GM23338 (cell line): ENCODE results near the gene SIRT3. TPM values are rescaled to one million over a fixed set of nuclear protein-coding genes. Genes with fewer than 3 reads are reported as not detected.
"Not testable (repeated sequence)": the region's sequence is repeated elsewhere in the genome, so short reads cannot be mapped to it uniquely, and the experiment has no call there.

Experiments
- ATAC-seq: fragments of 200-7000 bp; cut with Tn5 transposase; 3 replicates; pipeline ENCODE4 v1.9.1; 2020
- DNase-seq: peaks from one replicate; pipeline ENCODE4 v3.0.0-alpha.2; 2015; ENCODE audit warnings: low spot score
- H2AFZ ChIP-seq: fragments of 200-600 bp; sonication (generic); 2 replicates; pipeline ENCODE4 v1.8.0; 2016; ENCODE audit warnings: antibody characterized with exemption, mild to moderate bottlenecking, moderate library complexity
- H3F3A ChIP-seq: fragments of 200-600 bp; sonication (generic); replicated peaks from 2 replicates; pipeline ENCODE4 v1.8.0; 2017; ENCODE audit warnings: antibody characterized with exemption, mixed run types, low read depth
- H3K27ac ChIP-seq: fragments of 200-600 bp; sonication (generic); 2 replicates; pipeline ENCODE4 v1.6.1; 2016; ENCODE audit warnings: low read depth
- H3K27me3 ChIP-seq: fragments of 200-600 bp; sonication (generic); 2 replicates; pipeline ENCODE4 v1.8.0; 2016; ENCODE audit warnings: mild to moderate bottlenecking, mixed run types, moderate library complexity; ENCODE audit not compliant: insufficient read depth
- H3K36me3 ChIP-seq: fragments of 200-600 bp; sonication (generic); 2 replicates; pipeline ENCODE4 v1.8.0; 2016; ENCODE audit warnings: mild to moderate bottlenecking; ENCODE audit not compliant: insufficient read depth
- H3K4me1 ChIP-seq: fragments of 200-600 bp; sonication (generic); 2 replicates; pipeline ENCODE4 v1.8.0; 2016; ENCODE audit warnings: mild to moderate bottlenecking, moderate library complexity; ENCODE audit not compliant: insufficient read depth
- H3K4me2 ChIP-seq: fragments of 200-600 bp; sonication (generic); 2 replicates; pipeline ENCODE4 v1.7.1; 2017; ENCODE audit warnings: mixed run types
- H3K4me3 ChIP-seq: fragments of 200-600 bp; sonication (generic); 2 replicates; pipeline ENCODE4 v1.6.1; 2016; ENCODE audit warnings: mixed run types
- H3K79me2 ChIP-seq: fragments of 200-600 bp; sonication (generic); replicated peaks from 2 replicates; pipeline ENCODE4 v1.8.0; 2017; ENCODE audit warnings: mild to moderate bottlenecking; ENCODE audit not compliant: insufficient read depth
- H3K9me2 ChIP-seq: fragments of 200-600 bp; sonication (generic); 2 replicates; pipeline ENCODE4 v1.8.0; 2017; ENCODE audit not compliant: insufficient read depth
- H4K20me1 ChIP-seq: fragments of 200-600 bp; sonication (generic); replicated peaks from 2 replicates; pipeline ENCODE4 v1.8.0; 2017; ENCODE audit warnings: mild to moderate bottlenecking; ENCODE audit not compliant: insufficient read depth
- H3K27ac Mint-ChIP-seq: 2 replicates; pipeline ENCODE4 v1.8.0; 2020; ENCODE audit warnings: inconsistent platforms, mild to moderate bottlenecking, moderate library complexity, mixed read lengths
- H3K27me3 Mint-ChIP-seq: 3 replicates; pipeline ENCODE4 v1.8.0; 2022; ENCODE audit warnings: low read depth, mild to moderate bottlenecking, moderate library complexity, mixed read lengths, inconsistent platforms; ENCODE audit not compliant: insufficient read depth, poor library complexity
- H3K36me3 Mint-ChIP-seq: 3 replicates; pipeline ENCODE4 v1.8.0; 2021; ENCODE audit warnings: low read depth, mild to moderate bottlenecking, inconsistent platforms, moderate library complexity, mixed read lengths
- H3K4me1 Mint-ChIP-seq: 3 replicates; pipeline ENCODE4 v1.8.0; 2020; ENCODE audit warnings: mild to moderate bottlenecking, inconsistent platforms, mixed read lengths
- H3K4me3 Mint-ChIP-seq: 3 replicates; pipeline ENCODE4 v1.8.0; 2021; ENCODE audit warnings: moderate library complexity, mild to moderate bottlenecking, inconsistent platforms, mixed read lengths
- H3K9me3 Mint-ChIP-seq: 3 replicates; pipeline ENCODE4 v1.8.0; 2020; ENCODE audit warnings: moderate library complexity, mild to moderate bottlenecking, inconsistent platforms, mixed read lengths
- EZH2phosphoT487 ChIP-seq: fragments of 200-600 bp; sonication (generic); IDR thresholded peaks from one replicate; pipeline ENCODE4 v1.8.1; 2018; ENCODE audit warnings: antibody characterized with exemption; ENCODE audit not compliant: unreplicated experiment
- NANOG ChIP-seq: IDR thresholded peaks from 2 replicates; pipeline ENCODE4 v1.6.1; 2016; ENCODE audit warnings: antibody characterized with exemption, borderline replicate concordance
- POLR2AphosphoS5 ChIP-seq: IDR thresholded peaks from 2 replicates; pipeline ENCODE4 v1.6.1; 2016; ENCODE audit warnings: antibody characterized with exemption, low read depth
- polyA plus RNA-seq: library from polyadenylated mRNA; unstranded; fragments of >200 nt; fragmentation: Nextera tagmentation; extraction: Ambion mirVana; gene quantifications from 2 replicates; pipeline ENCODE4 v1.2.1, GENCODE V29; 2016
- total RNA-seq: library from RNA; depleted of rRNA; stranded (reverse); fragments of >200 nt; shearing (Covaris generic); gene quantifications from 2 replicates; pipeline ENCODE4 v1.2.3, GENCODE V29; 2014
- TF ChIP-seq, protein P1 (sequence below): fragments of 250-450 bp; sonication (Bioruptor Pico); IDR thresholded peaks from 2 replicates; pipeline ENCODE4 v1.5.0; 2020; ENCODE audit warnings: mild to moderate bottlenecking, moderate library complexity
- TF ChIP-seq, protein P2 (sequence below), 2 experiments: fragments of 200-600 bp in 1 of 2; sonication (generic) in 1 of 2; conservative IDR thresholded peaks; 2 replicates each; pipeline versions ENCODE4 v1.5.1 to v1.6.1; 2016 to 2017; ENCODE audit warnings: antibody characterized with exemption in 2 of 2, low read depth in 2 of 2, mild to moderate bottlenecking in 2 of 2, moderate library complexity in 1 of 2
- TF ChIP-seq, protein P3 (sequence below): IDR thresholded peaks from 2 replicates; pipeline ENCODE4 v1.6.1; 2016; ENCODE audit warnings: antibody characterized with exemption

SIRT3 gene
- total and polyA plus RNA-seq, 2 experiments from 2014 or later, result 7.0 to 11.4 TPM

DNA sequence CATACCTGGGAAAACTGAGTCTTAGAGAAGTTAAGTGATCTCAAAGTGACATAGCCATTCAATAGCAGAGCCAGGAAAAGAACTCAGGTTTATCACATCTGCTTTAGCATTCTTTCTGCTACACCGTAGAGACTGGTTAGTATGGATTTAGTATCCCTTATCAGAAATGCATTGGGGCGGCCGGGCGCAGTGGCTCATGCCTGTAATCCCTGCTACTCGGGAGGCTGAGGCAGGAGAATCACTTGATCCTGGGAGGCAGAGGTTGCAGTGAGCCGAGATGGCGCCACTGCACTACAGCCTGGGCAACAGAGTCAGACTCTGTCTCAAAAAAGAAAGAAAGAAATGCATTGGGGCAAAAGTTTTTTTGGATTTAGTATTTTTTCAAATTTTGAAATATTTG is 2.2 kb upstream of the SIRT3 start:
- not testable (repeated sequence) for DNase-seq, H3K4me1 Mint-ChIP-seq, H3K9me2 ChIP-seq, ATAC-seq, H3K27me3 Mint-ChIP-seq, H2AFZ ChIP-seq, H3K27ac Mint-ChIP-seq, H3K27me3 ChIP-seq, H3K9me3 Mint-ChIP-seq, H3K27ac ChIP-seq
- peaks cover 11% of the 10 kb centered on the region; the same call in 1 of the 2 replicates for H3F3A ChIP-seq
- peak overlapping the region; percentile 100; the same call in 1 of the 2 replicates for H3K4me2 ChIP-seq
- Mint-ChIP-seq H3K4me3 (peak overlapping the region; percentile 93; the same call in 1 of the 3 replicates), H3K36me3 (peaks cover 21% of the 10 kb centered on the region)
- peak overlapping the region; percentile 99 for H3K4me3 ChIP-seq
- peaks cover 12% of the 10 kb centered on the region for H3K36me3 ChIP-seq
- peaks cover 10% of the 10 kb centered on the region for H3K4me1 ChIP-seq
- peaks cover 19% of the 10 kb centered on the region for H4K20me1 ChIP-seq
- H3K79me2 ChIP-seq, result peaks cover 26% of the 10 kb centered on the region

DNA sequence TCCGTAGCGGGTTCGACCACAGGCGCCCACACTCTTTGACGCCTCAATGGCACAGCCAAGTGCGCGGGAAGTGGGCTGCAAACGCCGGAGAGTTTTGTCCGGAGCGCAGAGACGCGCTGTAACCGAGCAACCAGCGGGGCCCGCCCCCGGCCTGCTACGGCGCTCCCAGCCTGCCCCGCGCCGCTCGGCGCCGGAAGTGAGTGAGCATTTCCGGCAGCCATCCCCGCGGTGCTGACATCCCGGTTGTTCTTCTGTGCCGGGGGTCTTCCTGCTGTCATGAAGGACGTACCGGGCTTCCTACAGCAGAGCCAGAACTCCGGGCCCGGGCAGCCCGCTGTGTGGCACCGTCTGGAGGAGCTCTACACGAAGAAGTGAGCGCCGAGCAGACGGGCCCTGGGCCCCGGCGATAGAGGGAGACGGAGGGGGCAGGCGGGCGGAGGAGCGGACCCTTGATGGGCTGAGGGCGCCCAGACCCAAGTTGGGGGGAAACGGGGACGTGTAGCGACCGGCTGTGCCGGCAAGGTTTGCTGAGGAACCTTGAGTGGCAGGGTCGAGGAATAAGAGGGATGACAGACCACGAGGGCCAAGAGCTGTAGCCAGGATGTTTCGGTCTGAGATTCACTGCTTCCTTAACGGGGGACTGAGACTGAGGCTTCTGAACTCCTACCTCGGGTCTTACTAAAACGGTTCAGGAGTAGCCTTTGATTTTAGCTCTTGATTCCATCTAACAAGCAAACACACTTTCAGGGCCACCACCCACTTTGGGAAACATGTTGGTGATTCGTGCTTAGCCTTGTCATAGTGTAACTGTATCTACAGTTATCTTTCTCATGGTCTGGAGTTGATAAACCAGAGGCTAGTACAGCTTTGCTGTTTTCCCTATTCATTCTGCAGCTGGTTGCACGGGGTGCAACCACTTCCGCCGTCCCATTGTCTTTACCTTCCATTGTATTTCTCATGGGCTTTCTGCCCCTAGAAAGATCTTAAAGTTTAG is 929 bp upstream of the SIRT3 start, which contains the start of gene PSMD13:
Gene PSMD13, plus strand, starts transcription at position 203 of the 994 bp plus-strand sequence. Its CDS starts 74 bp downstream, at position 277.
- H3K79me2 ChIP-seq, result peaks cover 26% of the 10 kb centered on the region
- Mint-ChIP-seq H3K4me3 (peak within 1 kb of the TSS; percentile 93), H3K36me3 (peaks cover 15% of the 10 kb centered on the region), H3K9me3 (no peaks in the 10 kb centered on the region), H3K27me3 (peaks cover 5% of the 10 kb centered on the region), H3K27ac (peak within 1 kb of the TSS; percentile 96), H3K4me1 (0 out of 3 replicates have a peak, but pooled peaks cover 4% of the 10 kb centered on the region)
- H3K36me3 ChIP-seq, result peaks cover 8% of the 10 kb centered on the region
- H3K27ac ChIP-seq, result peak within 1 kb of the TSS; percentile 91; the same call in 1 of the 2 replicates
- peak within 1 kb of the TSS; percentile 99 for H3K4me3 ChIP-seq
- no peaks in the 10 kb centered on the region for H3K27me3 ChIP-seq
- H3K4me2 ChIP-seq, result peak within 1 kb of the TSS; percentile 100
- H2AFZ ChIP-seq, result peak within 1 kb of the TSS; percentile 99
- TF ChIP-seq, protein P1, sequence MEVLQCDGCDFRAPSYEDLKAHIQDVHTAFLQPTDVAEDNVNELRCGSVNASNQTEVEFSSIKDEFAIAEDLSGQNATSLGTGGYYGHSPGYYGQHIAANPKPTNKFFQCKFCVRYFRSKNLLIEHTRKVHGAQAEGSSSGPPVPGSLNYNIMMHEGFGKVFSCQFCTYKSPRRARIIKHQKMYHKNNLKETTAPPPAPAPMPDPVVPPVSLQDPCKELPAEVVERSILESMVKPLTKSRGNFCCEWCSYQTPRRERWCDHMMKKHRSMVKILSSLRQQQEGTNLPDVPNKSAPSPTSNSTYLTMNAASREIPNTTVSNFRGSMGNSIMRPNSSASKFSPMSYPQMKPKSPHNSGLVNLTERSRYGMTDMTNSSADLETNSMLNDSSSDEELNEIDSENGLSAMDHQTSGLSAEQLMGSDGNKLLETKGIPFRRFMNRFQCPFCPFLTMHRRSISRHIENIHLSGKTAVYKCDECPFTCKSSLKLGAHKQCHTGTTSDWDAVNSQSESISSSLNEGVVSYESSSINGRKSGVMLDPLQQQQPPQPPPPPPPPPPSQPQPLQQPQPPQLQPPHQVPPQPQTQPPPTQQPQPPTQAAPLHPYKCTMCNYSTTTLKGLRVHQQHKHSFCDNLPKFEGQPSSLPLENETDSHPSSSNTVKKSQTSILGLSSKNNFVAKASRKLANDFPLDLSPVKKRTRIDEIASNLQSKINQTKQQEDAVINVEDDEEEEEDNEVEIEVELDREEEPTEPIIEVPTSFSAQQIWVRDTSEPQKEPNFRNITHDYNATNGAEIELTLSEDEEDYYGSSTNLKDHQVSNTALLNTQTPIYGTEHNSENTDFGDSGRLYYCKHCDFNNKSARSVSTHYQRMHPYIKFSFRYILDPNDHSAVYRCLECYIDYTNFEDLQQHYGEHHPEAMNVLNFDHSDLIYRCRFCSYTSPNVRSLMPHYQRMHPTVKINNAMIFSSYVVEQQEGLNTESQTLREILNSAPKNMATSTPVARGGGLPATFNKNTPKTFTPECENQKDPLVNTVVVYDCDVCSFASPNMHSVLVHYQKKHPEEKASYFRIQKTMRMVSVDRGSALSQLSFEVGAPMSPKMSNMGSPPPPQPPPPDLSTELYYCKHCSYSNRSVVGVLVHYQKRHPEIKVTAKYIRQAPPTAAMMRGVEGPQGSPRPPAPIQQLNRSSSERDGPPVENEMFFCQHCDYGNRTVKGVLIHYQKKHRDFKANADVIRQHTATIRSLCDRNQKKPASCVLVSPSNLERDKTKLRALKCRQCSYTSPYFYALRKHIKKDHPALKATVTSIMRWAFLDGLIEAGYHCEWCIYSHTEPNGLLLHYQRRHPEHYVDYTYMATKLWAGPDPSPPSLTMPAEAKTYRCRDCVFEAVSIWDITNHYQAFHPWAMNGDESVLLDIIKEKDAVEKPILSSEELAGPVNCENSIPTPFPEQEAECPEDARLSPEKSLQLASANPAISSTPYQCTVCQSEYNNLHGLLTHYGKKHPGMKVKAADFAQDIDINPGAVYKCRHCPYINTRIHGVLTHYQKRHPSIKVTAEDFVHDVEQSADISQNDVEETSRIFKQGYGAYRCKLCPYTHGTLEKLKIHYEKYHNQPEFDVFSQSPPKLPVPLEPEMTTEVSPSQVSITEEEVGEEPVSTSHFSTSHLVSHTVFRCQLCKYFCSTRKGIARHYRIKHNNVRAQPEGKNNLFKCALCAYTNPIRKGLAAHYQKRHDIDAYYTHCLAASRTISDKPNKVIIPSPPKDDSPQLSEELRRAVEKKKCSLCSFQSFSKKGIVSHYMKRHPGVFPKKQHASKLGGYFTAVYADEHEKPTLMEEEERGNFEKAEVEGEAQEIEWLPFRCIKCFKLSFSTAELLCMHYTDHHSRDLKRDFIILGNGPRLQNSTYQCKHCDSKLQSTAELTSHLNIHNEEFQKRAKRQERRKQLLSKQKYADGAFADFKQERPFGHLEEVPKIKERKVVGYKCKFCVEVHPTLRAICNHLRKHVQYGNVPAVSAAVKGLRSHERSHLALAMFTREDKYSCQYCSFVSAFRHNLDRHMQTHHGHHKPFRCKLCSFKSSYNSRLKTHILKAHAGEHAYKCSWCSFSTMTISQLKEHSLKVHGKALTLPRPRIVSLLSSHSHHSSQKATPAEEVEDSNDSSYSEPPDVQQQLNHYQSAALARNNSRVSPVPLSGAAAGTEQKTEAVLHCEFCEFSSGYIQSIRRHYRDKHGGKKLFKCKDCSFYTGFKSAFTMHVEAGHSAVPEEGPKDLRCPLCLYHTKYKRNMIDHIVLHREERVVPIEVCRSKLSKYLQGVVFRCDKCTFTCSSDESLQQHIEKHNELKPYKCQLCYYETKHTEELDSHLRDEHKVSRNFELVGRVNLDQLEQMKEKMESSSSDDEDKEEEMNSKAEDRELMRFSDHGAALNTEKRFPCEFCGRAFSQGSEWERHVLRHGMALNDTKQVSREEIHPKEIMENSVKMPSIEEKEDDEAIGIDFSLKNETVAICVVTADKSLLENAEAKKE (CRISPR knock-in tag), result no peak
- peak; percentile 62 for TF ChIP-seq POLR2AphosphoS5
- TF ChIP-seq NANOG, result no peak
- TF ChIP-seq, protein P2, sequence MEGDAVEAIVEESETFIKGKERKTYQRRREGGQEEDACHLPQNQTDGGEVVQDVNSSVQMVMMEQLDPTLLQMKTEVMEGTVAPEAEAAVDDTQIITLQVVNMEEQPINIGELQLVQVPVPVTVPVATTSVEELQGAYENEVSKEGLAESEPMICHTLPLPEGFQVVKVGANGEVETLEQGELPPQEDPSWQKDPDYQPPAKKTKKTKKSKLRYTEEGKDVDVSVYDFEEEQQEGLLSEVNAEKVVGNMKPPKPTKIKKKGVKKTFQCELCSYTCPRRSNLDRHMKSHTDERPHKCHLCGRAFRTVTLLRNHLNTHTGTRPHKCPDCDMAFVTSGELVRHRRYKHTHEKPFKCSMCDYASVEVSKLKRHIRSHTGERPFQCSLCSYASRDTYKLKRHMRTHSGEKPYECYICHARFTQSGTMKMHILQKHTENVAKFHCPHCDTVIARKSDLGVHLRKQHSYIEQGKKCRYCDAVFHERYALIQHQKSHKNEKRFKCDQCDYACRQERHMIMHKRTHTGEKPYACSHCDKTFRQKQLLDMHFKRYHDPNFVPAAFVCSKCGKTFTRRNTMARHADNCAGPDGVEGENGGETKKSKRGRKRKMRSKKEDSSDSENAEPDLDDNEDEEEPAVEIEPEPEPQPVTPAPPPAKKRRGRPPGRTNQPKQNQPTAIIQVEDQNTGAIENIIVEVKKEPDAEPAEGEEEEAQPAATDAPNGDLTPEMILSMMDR (conservative IDR thresholded peaks at IDR 0.05; ENCODE audit: low read depth in 2 of 2), result no peak
- TF ChIP-seq, protein P3, sequence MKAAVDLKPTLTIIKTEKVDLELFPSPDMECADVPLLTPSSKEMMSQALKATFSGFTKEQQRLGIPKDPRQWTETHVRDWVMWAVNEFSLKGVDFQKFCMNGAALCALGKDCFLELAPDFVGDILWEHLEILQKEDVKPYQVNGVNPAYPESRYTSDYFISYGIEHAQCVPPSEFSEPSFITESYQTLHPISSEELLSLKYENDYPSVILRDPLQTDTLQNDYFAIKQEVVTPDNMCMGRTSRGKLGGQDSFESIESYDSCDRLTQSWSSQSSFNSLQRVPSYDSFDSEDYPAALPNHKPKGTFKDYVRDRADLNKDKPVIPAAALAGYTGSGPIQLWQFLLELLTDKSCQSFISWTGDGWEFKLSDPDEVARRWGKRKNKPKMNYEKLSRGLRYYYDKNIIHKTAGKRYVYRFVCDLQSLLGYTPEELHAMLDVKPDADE, result peak; percentile 53; the same call in 1 of the 2 replicates
- TF ChIP-seq EZH2phosphoT487, result no peak
- no peaks in the 10 kb centered on the region for H3K9me2 ChIP-seq
- DNase-seq (peak; percentile 90), ATAC-seq (peak; percentile 94)
- H3F3A ChIP-seq, result peaks cover 11% of the 10 kb centered on the region; the same call in 1 of the 2 replicates
- H4K20me1 ChIP-seq, result peaks cover 18% of the 10 kb centered on the region
- H3K4me1 ChIP-seq, result peaks cover 10% of the 10 kb centered on the region
